Liver (tissue), 3 donors: ENCODE data around the gene SH3BP1.

Experiments
- ATF3 ChIP-seq: IDR thresholded peaks from 2 replicates; pipeline ENCODE4 v1.6.1; 2016; ENCODE audit warnings: antibody characterized with exemption
- CTCF ChIP-seq: fragments of 150-350 bp; IDR thresholded peaks from 2 replicates; pipeline ENCODE4 v1.5.1; 2017; ENCODE audit warnings: improper control_type of control experiment, low read depth, low read length; ENCODE audit not compliant: missing input control
- EGR1 ChIP-seq, 2 donors: IDR thresholded peaks; 2 replicates each; pipeline ENCODE4 v1.6.1; 2016 to 2018; ENCODE audit warnings: antibody characterized with exemption in 2 of 2, low read depth in 2 of 2
- GABPA ChIP-seq, 2 donors: IDR thresholded peaks in 1 of 2; conservative IDR thresholded peaks in 1 of 2; 2 replicates each; pipeline ENCODE4 v1.6.1; 2016; ENCODE audit warnings: antibody characterized with exemption in 2 of 2, mild to moderate bottlenecking in 1 of 2, moderate library complexity in 1 of 2
- JUND ChIP-seq, 2 donors: IDR thresholded peaks; 2 replicates each; pipeline ENCODE4 v1.6.1; 2016; ENCODE audit warnings: antibody characterized with exemption in 2 of 2
- MAX ChIP-seq: IDR thresholded peaks from 2 replicates; pipeline ENCODE4 v1.6.1; 2016; ENCODE audit warnings: antibody characterized with exemption
- RAD21 ChIP-seq, 2 donors: IDR thresholded peaks; 2 replicates each; pipeline ENCODE4 v1.6.1; 2016; ENCODE audit warnings: antibody characterized with exemption in 2 of 2, mild to moderate bottlenecking in 2 of 2
- REST ChIP-seq: IDR thresholded peaks from 2 replicates; pipeline ENCODE4 v1.6.1; 2016; ENCODE audit warnings: antibody characterized with exemption, mild to moderate bottlenecking
- RXRA ChIP-seq, 2 donors: IDR thresholded peaks; 2 replicates each; pipeline ENCODE4 v1.6.1; 2017 to 2018; ENCODE audit warnings: antibody characterized with exemption in 2 of 2, mild to moderate bottlenecking in 1 of 2
- SP1 ChIP-seq: IDR thresholded peaks from 2 replicates; pipeline ENCODE4 v1.6.1; 2018; ENCODE audit warnings: antibody characterized with exemption, mild to moderate bottlenecking
- YY1 ChIP-seq: IDR thresholded peaks from 2 replicates; pipeline ENCODE4 v1.6.1; 2016; ENCODE audit warnings: antibody characterized with exemption, mild to moderate bottlenecking
- ZBTB33 ChIP-seq: IDR thresholded peaks from 2 replicates; pipeline ENCODE4 v1.6.1; 2016; ENCODE audit warnings: antibody characterized with exemption
- donor health status: healthy.
- donor health status: healthy.

- TF ChIP-seq REST (no peak), GABPA (IDR thresholded peaks at IDR 0.05 in 1 of 2, conservative IDR thresholded peaks at IDR 0.05 in 1 of 2) (no peak), YY1 (no peak), CTCF (no peak), RXRA (IDR thresholded peaks at IDR 0.05) (peak; percentile 39 to 43), SP1 (no peak), EGR1 (IDR thresholded peaks at IDR 0.05; ENCODE audit: low read depth in 2 of 2) (no peak), ATF3 (no peak), RAD21 (IDR thresholded peaks at IDR 0.05) (no peak), JUND (IDR thresholded peaks at IDR 0.05) (no peak), ZBTB33 (no peak), MAX (no peak)
These were observed 36.7 kb downstream of the SH3BP1 start for GRCh38 chr22:37675930-37676735.
